OCI-LY3 (cell line): Measurements from ENCODE around the gene VIPR2.

Experiments
- H2AFZ ChIP-seq: fragments of 200-600, 300-600 bp; shearing (Covaris generic); 2 replicates; pipeline ENCODE4 v1.6.0; 2014; ENCODE audit warnings: antibody characterized with exemption, low read depth, low read length
- H3K27ac ChIP-seq: fragments of 200-600, 300-600 bp; sonication (generic); 2 replicates; pipeline ENCODE4 v1.5.1; 2014; ENCODE audit warnings: mild to moderate bottlenecking, low read length, moderate library complexity, mixed read lengths
- H3K27me3 ChIP-seq: fragments of 200-600, 300-600 bp; sonication (generic); 2 replicates; pipeline ENCODE4 v1.6.1; 2014; ENCODE audit warnings: low read depth, low read length, mixed read lengths
- H3K36me3 ChIP-seq: fragments of 200-600, 300-600 bp; sonication (generic); replicated peaks from 2 replicates; pipeline ENCODE3; 2014; ENCODE audit warnings: low read depth, low read length, mixed read lengths
- H3K4me1 ChIP-seq: fragments of 300-600, 200-600 bp; sonication (generic); 2 replicates; pipeline ENCODE4 v1.6.1; 2014; ENCODE audit warnings: low read length, mixed read lengths
- H3K4me2 ChIP-seq: fragments of 200-600, 300-600 bp; sonication (generic); 2 replicates; pipeline ENCODE4 v1.6.1; 2014; ENCODE audit warnings: low read length, mixed read lengths
- H3K4me3 ChIP-seq: fragments of 300-600, 200-600 bp; sonication (generic); 2 replicates; pipeline ENCODE4 v1.5.1; 2014; ENCODE audit warnings: antibody characterized with exemption, mild to moderate bottlenecking, low read length, moderate library complexity
- H3K79me2 ChIP-seq: fragments of 300-600, 200-600 bp; shearing (Covaris generic); 2 replicates; pipeline ENCODE4 v1.6.1; 2014; ENCODE audit warnings: mild to moderate bottlenecking, low read length, mixed read lengths
- H3K9ac ChIP-seq: fragments of 300-600, 200-600 bp; shearing (Covaris generic); 2 replicates; pipeline ENCODE4 v1.6.0; 2014; ENCODE audit warnings: mild to moderate bottlenecking, low read length, moderate library complexity
- H3K9me3 ChIP-seq: fragments of 200-600, 300-600 bp; shearing (Covaris generic); 2 replicates; pipeline ENCODE4 v1.6.1; 2014; ENCODE audit warnings: low read length, mixed read lengths; ENCODE audit not compliant: insufficient read depth
- H4K20me1 ChIP-seq: fragments of 200-600, 300-600 bp; sonication (generic); 2 replicates; pipeline ENCODE4 v1.6.1; 2016; ENCODE audit warnings: low read length, mixed read lengths; ENCODE audit not compliant: insufficient read depth
- EZH2phosphoT487 ChIP-seq: fragments of 200-600 bp; shearing (Covaris generic); IDR thresholded peaks from 2 replicates; pipeline ENCODE4 v1.6.1; 2018; ENCODE audit warnings: antibody characterized with exemption, mixed run types, low read depth
- TF ChIP-seq, protein P1 (sequence below): fragments of 200-600, 300-600 bp; sonication (generic); IDR thresholded peaks from 2 replicates; pipeline ENCODE4 v1.5.1; 2014; ENCODE audit warnings: antibody characterized with exemption, low read length, low read depth

Gene VIPR2

DNA sequence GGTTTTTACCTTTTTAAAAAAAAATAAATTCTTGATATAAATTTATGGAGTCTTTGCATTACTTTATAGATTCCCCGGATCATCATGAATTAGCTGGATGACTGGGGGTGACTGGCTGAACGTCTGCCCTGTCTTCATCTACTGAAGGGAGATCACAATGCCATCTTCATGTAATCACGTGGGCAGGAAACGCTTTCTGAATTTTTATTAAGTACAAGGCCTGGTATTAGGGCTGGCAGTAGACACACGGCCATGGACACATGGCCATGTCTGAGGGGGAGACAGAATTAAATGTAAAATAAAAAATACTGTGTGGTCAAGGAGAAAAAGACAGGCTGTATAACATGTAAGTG is 111.2 kb downstream of the VIPR2 start:
- Histone ChIP-seq H3K27me3 (0 out of 2 replicates have a peak, but pooled peaks cover 3% of the 10 kb centered on the region), H3K36me3 (no peaks in the 10 kb centered on the region), H2AFZ (no peak overlapping the region), H3K4me1 (no peaks in the 10 kb centered on the region), H3K79me2 (no peaks in the 10 kb centered on the region), H3K4me2 (no peak overlapping the region), H3K9me3 (no peaks in the 10 kb centered on the region), H4K20me1 (no peaks in the 10 kb centered on the region), H3K4me3 (no peak overlapping the region), H3K27ac (no peak overlapping the region), H3K9ac (no peak overlapping the region)
- no peak for TF ChIP-seq EZH2phosphoT487
- TF ChIP-seq, protein P1, sequence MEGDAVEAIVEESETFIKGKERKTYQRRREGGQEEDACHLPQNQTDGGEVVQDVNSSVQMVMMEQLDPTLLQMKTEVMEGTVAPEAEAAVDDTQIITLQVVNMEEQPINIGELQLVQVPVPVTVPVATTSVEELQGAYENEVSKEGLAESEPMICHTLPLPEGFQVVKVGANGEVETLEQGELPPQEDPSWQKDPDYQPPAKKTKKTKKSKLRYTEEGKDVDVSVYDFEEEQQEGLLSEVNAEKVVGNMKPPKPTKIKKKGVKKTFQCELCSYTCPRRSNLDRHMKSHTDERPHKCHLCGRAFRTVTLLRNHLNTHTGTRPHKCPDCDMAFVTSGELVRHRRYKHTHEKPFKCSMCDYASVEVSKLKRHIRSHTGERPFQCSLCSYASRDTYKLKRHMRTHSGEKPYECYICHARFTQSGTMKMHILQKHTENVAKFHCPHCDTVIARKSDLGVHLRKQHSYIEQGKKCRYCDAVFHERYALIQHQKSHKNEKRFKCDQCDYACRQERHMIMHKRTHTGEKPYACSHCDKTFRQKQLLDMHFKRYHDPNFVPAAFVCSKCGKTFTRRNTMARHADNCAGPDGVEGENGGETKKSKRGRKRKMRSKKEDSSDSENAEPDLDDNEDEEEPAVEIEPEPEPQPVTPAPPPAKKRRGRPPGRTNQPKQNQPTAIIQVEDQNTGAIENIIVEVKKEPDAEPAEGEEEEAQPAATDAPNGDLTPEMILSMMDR = no peak

- H3K36me3 ChIP-seq = no peaks in the 10 kb centered on the region
- no peaks in the 10 kb centered on the region for H3K4me1 ChIP-seq
- H4K20me1 ChIP-seq = no peaks in the 10 kb centered on the region
- H2AFZ ChIP-seq = no peak overlapping the region
- no peak overlapping the region for H3K9ac ChIP-seq
- H3K27me3 ChIP-seq = no peaks in the 10 kb centered on the region
- TF ChIP-seq EZH2phosphoT487 = no peak
- no peak overlapping the region for H3K4me2 ChIP-seq
- H3K9me3 ChIP-seq = no peaks in the 10 kb centered on the region
- H3K27ac ChIP-seq = no peak overlapping the region
- no peaks in the 10 kb centered on the region for H3K79me2 ChIP-seq
- H3K4me3 ChIP-seq = no peak overlapping the region
Measured at GRCh38 chr7:159032753-159033472, 111.8 kb downstream of the VIPR2 start.

DNA sequence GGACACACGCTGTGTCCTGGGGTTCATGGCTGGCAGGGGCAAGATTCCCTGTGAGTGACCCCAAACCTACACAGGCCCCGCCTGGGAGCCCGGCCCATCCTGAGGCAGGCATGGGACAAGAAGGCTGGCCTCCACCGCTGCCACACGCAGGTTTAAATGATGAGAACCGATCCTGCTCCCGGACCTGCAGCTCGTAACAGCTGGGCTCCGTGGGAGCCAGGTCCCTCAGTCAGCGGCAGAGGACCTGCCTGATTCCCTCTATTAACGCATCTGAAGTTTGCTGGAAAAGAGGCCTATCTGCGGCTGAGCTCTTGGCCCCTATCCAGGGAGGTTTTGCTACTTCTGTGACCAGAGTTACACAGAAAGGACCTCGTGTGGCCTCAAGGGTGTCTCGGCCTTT is 112.3 kb downstream of the VIPR2 start:
- Histone ChIP-seq H3K27me3 (no peaks in the 10 kb centered on the region), H3K4me2 (no peak overlapping the region), H3K79me2 (no peaks in the 10 kb centered on the region), H3K9ac (no peak overlapping the region), H3K4me1 (no peaks in the 10 kb centered on the region), H3K9me3 (no peaks in the 10 kb centered on the region), H3K4me3 (no peak overlapping the region), H3K36me3 (no peaks in the 10 kb centered on the region), H2AFZ (no peak overlapping the region), H3K27ac (no peak overlapping the region), H4K20me1 (no peaks in the 10 kb centered on the region)
- TF ChIP-seq EZH2phosphoT487 = no peak
- TF ChIP-seq, protein P1 = no peak

- no peak overlapping the region for H3K9ac ChIP-seq
- H2AFZ ChIP-seq = no peak overlapping the region
- no peak overlapping the region for H3K4me3 ChIP-seq
- H3K4me1 ChIP-seq = no peaks in the 10 kb centered on the region
- H3K4me2 ChIP-seq = no peak overlapping the region
- no peak for TF ChIP-seq EZH2phosphoT487
- TF ChIP-seq, protein P1 = no peak
- H3K36me3 ChIP-seq = no peaks in the 10 kb centered on the region
- H3K27ac ChIP-seq = no peak overlapping the region
- H3K79me2 ChIP-seq = no peaks in the 10 kb centered on the region
- no peaks in the 10 kb centered on the region for H3K27me3 ChIP-seq
- H4K20me1 ChIP-seq = no peaks in the 10 kb centered on the region
- H3K9me3 ChIP-seq = no peaks in the 10 kb centered on the region
Measured at GRCh38 chr7:159031750-159032149, 112.9 kb downstream of the VIPR2 start.
